GM21390 (cell line): ENCODE results near the gene NRXN3.
"Not testable (repeated sequence)": the region's sequence is repeated elsewhere in the genome, so short reads cannot be mapped to it uniquely, and the experiment has no call there.

ENCODE experiments used
- ATAC-seq: cut with Tn5 transposase; IDR thresholded peaks from one replicate; pipeline ENCODE4 v1.9.1; 2021; ENCODE audit not compliant: unreplicated experiment

Gene NRXN3

DNA sequence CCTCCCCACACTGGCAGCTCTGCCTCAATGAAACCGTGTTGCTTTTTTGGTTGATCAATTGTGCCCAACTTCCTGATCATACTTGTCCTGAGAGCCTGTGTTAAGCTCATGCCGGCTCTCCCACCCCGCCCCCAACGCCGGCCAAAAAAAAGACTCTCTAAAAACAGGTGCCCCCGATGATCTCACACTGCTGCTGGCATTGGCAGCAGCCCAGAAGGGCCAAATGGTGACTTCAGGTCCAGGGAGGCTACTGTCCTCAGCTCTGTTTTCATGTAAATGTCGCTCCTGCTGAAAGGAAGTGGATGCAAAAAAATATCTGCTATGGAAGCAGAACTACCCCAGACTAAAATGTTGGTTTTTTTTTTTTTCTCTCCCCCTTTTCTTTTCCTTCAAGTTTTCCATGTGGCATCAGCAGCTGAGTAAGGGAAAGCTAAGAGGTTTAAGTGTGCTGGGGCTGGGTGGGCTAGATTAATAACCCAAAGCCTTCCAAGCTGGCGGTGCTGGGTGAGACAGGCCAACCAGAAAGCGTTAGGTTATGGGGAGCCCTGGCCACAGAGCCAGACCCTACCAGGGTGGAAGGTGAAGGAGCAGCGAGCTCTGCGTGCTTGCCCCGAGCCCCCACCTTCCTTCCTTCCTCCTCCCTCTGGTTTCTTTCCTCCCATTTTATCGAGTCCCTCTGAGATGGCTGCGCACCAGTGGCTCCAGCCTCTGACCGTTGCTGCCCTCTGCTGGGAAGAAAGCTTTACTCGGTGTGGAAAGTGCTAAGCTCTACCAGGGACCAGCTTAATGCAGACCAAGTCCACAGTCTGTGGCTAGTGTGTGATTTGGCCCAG is 396.1 kb downstream of the NRXN3 start:
- peak; percentile 95 for ATAC-seq

DNA sequence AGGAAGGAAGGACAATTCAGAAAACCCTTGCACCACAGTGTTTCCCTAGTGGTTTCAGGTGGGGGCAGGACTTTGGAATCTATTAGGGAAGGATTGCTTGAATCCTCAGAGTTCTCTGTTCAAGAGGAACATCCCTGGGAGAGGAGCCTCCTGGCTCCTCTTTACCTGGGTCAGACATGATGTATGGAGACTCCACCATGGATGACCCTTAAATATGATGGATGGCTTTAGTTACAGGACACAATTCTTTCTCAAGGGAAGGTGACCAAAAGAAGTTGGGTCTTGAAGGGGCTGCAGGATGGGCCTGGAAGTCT is 396.6 kb downstream of the NRXN3 start:
- no peak for ATAC-seq

DNA sequence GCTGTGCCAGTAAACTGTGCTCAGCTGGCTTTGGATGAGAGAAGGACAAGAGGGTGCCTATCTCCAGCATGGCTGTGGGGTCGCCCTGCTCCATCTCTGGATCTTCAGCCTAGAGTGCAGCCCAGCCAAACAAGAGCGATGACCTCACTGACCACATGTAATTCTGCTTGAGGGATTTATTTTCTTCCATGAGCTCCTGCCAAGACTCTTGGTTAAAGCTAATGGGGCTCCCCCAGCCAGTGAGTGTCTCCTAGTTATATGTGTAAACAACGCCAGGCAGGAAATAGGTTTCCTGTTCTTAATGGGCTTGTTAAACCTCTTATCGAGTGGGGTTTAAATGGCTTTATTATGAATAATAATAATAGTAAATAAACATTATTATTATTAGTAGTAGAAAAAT is 397.2 kb downstream of the NRXN3 start:
- no peak for ATAC-seq

DNA sequence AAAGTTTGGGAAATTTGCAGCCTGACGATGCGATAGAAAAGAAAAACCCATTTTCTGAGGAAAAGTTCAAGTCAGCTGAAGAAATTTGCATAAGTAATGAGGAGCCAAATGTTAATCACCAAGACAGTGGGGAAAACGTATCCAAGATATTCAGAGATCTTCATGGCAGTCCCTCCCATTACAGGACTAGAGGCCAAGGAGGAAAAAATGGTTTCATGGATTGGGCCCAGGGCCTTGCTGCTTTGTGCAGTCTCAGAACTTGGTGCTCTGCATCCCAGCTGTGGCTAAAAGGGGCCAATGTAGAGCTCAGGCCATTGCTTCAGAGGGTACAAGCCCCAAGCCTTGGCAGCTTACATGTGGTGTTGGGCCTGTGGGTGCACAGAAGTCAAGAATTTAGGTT is 403.6 kb downstream of the NRXN3 start:
- ATAC-seq, result not testable (repeated sequence)

- no peak for ATAC-seq
These were observed 406.4 kb downstream of the NRXN3 start for GRCh38 chr14:78576437-78577166.

DNA sequence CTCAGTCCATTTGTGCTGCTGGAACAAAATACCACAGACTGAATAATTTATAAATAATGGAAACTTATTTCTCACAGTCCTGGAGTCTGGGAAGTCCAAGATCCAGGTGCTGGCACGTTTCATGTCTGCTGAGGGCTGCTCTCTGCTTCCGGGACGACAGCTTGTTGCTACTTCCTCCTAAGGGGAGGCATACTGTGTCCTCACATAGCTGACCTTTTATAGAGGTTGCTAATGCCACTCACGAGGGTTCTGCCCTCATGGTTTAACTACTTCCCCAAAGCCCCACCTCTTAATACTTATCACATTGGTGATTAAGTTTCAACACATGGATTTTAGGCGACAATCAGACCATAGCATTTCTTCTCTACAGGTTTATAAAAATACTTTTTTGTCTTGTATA is 411.1 kb downstream of the NRXN3 start:
- no peak for ATAC-seq

GRCh38 chr14:78586681-78587080 is 416.5 kb downstream of the NRXN3 start:
- ATAC-seq, result no peak

- ATAC-seq, result no peak
These were observed 418.7 kb downstream of the NRXN3 start for GRCh38 chr14:78588906-78589305.

GRCh38 chr14:78592616-78593219 is 422.5 kb downstream of the NRXN3 start:
- ATAC-seq, result no peak

DNA sequence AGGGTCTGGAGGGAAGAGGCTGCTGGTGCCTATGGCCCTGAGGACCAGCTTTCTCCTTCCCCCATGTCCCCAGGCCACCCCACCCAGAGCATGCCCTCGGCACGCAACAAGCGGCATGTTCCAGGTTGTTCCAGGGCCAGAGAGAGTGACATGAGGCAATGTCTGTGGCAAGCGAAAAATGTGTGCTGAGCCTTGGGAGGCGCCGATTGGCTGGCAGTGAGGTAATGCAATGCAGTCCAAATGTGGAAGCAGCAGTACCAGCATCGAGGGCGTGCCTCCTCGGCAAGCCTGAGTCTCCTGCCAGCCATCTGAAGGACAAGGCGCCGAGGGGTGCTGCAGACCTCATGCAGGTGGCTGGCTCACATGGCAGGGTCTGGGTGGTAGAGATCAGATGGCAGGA is 423.8 kb downstream of the NRXN3 start:
- ATAC-seq, result no peak

- no peak for ATAC-seq
These were observed 425.6 kb downstream of the NRXN3 start for GRCh38 chr14:78595797-78596196.

GRCh38 chr14:78598046-78598920 is 428.1 kb downstream of the NRXN3 start:
- peak; percentile 89 for ATAC-seq

DNA sequence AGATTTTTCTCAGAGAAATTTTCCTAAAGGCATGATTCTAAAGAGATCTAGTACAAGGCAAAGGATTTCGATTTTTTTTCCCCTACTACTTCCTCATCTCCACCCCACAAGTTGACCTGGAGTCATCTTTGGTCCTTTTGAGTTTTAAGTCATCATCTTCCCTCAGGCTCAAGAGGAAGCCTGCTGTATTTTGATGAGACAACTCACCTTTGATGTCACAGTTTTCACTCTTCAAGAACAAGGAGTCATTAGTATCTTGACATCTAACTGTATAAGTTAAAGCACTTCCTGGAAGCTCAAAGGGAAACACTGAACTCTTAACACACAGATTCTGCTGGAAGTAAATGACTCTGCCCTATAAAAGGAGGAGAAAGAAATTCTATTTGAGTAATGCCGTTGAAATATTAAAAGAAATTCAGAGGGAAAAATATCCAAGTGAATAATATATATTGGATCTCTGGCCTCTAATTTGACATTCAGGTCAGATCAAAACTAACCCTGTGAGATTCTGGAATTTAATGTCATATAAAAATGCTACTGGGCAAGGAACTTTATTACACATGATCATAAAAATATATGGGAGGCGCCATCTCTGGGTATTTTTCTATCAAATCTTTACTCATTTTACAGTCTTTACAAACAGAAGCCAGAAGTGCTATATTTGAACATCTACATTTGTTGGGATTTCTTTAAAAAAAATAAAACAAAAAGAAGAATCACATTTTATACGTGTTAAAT is 435.0 kb downstream of the NRXN3 start:
- ATAC-seq, result no peak

GRCh38 chr14:78605897-78606500 is 435.8 kb downstream of the NRXN3 start:
- no peak for ATAC-seq

DNA sequence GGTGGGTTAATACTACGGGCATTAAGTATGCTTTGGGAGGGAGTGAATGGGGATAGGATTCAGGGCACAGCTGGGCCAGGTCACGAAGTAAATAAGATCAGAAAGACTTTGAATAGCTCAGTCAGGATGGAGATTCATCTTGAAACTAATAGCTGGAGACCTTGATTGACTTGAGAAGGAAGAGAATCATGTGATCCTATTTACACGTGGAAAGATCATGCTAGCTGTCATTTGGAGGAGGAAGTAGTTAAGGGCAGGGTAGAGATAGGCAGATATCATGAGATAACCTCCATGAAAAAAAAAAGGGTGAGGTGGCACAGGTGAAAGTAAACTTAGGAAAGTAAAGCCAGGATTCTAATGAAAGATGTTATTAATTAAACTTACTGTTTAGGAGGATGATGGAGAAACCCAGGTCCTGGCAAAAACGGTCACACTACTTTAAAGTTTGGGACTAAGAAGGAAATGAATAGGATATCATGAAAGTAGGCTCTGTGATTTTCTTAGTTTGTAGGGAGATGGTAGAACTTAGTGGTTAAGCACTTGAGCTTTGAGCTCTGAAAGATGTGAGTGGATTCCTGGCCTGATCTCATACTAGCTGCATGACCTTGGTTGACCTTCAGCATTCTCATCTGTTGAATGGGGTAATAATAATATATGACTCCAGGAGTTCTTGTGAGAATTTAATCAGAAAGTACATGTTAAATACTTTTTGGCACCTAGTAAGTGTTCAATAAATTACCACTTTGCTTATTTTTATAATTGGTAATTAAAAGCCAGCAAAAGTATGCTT is 439.0 kb downstream of the NRXN3 start:
- ATAC-seq, result no peak

- ATAC-seq, result no peak
These were observed 440.8 kb downstream of the NRXN3 start for GRCh38 chr14:78610994-78611393.

DNA sequence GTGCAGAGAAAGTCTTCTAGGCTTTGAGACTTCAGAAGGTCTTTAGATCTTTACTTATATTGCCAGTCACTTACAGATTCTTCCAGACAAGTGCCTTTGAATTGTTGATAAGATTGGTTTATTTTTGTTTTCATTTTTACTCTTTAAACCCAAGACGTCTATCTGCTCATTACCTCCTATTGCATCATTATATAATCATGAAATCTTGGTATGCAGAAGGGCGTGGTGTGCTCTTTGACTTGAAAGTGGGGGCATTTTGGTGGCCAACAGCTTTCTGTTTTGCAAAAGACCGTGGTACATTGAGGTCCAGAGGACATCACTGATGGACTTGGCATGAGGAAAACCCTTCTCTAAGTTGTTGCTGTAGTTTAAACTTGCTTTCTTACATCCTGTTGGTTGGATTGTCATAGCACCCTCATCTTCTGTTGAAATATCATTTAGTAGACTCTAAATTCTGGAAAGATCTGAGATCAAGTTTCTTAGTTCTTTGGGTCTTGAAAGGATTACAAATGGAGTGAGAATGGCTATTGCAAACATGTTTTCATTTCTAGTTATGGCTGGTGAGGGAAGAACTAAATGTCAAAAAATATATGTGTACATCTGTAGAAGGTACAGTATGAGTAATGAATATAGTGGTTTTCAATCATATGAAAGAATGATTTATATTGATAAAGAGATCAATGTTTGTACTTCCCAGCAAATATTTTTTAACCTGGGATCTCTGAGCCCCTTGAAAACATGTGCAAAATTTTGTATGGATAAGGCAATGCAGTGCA is 441.8 kb downstream of the NRXN3 start:
- no peak for ATAC-seq

DNA sequence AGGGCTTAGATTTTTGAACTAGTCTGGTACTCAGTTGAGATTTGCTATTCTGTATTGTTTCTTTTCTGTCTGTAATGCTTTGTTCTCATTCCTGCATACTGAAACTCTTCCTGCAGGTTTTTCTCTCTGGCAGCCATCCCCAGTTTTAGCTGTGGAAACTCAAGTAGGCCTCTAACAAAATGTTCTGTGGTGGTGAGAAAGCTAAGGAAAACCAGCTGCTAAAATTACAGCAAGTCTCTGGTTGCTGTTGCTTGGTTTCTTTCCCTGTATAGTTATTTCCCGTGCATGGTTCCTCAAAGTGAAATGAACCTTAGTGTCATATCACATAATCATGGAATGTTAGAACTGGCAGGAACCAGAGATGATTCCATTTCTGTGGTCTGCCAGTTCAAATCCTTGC is 442.5 kb downstream of the NRXN3 start:
- no peak for ATAC-seq

- no peak for ATAC-seq
These were observed 444.4 kb downstream of the NRXN3 start for GRCh38 chr14:78614593-78614992.
